HG03139 (cell line): ENCODE results near the gene NECTIN1.

ENCODE experiments used
- ATAC-seq: cut with Tn5 transposase; IDR thresholded peaks from one replicate; pipeline ENCODE4 v1.9.1; 2021; ENCODE audit not compliant: unreplicated experiment

NECTIN1 gene

DNA sequence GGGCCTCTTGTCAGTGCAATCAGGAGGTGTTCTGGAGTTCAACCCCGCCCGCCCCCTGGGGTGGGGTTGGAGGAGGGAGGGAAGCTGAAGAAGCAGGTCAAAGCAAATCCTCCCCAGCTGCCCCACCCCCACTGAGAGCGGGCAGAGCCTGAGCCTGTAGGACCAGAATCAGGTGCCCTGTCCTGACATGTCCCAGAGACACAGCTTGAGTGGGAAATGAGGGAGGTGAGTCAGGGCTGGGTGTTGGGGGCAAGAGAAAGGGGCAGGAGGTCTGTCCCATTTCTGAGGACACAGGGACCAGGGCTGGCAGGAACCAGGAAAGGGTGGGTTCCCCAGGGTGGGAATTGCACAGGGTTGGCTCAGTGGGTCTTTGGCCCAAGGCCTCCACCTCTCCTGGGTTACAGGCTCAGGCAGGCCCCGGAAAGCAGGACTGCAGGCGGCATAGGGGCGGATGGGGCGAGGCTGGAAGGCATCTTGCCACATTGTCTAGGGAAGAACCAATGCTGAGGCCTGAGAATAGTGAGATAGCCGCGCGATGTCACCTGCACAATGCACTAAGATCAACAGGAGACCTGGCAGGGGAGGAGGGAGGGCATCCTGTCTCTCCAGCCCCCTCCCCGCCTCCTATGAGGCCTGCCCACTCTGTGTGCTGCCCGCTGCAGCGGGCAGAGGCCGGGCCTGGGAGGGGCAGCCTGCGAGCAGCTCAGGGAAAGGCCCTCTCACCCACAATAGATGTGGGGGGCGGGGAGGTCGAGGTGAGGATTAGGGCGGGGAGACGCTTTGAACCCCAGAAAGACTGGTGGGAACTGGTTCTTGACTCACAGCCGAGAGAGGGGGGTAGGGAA, 32.4 kb downstream of the NECTIN1 start:
- ATAC-seq: no peak

DNA sequence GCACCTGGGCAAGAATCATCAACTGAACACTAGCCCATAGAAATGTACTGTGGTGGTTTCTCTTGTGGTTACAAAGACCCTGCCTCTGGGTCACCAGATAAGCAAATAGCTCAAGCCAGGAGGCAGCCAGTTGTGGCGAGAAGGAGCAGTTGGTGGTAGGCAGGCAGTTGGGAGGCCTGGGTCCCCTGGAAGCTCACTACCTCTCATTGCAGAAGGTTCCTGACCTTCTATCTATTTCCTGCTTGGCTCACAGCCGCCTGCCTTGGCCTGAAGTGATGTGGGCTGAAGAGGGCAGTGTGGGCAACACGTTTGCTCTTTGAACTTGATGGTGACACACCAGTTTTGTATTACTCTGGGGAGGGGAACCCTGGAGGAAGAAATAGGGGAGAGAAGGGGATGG, 34.7 kb downstream of the NECTIN1 start:
- no peak for ATAC-seq

DNA sequence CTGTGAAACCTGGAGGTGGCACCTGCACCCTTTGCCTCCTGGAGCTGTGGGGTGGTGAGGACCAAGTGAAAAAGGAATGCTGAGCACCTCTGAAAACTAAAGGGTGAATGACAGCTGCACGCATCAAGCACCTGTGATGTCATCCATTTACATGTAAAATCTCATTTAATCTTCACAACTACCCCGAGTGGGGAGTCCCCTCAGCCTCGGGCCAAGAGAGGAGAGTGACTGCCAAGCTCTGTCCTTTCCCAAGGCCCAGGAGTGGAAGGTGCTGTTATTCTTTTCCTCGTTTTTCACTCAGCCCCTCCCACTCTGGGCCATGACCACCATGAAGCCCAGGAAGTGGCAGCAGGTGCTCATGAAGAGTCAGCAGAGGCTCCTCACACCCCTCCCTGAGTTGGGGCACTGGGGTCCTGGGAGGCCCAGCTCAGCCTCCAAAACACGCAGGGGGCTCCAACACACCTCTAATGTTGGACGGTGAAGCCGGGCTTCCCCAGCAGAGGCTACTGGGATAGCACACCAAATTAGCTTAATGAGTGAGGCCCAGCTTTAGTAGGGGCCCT, 35.7 kb downstream of the NECTIN1 start:
- ATAC-seq: no peak

DNA sequence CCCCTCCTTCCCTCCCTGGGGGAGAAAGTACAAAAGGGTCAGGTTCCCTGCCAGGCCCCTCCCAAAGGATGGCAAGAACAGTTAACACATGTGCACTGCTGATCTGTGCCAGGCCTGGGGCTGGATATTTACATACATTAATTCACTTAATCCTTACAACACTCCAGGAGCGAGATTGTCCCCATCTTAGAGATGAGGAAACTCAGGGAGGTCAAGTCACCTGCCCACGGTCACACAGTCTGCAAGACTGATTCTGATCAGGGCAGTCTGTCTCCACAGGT, 36.5 kb downstream of the NECTIN1 start:
- no peak for ATAC-seq

DNA sequence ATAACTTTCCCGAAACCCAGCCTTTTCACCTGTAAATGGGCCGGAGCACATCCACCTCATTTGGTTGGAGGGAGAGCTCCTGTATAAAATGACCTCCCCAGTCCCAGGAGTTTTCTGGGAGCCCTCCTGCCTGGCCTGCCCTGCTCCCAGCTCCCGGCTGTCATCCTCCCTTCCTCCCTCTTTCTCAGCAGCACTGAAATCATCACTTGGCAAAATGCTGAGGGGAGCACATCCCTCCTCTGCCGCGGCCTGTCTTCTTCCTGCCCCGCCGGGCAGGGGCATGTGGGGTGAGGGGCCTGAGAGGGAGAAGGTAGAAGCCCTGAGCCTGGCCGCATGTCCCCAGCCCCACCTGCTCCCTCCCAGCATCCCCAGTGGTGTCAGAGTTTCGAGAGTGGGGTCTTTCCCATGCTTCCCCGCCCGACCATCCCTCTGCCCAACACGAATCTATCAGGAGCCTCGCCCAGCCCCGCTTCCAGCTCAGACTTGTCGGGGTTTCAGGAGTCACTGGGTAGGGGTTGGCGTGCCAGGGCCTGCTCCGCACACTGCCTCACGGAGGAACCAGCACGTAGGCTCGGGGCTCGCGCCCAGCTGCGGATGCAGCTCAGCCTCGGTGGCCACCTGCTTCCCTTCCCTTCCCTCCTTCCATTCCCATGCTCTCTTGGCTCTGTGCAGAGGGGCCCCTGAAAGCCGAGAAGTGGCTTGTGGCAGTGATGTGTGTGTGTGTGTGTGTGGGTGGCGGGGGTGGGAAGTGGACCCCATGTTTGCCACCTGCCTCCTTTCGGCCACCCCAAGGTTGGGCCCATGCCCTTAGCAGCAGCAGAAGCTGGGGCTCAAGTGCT, 37.1 kb downstream of the NECTIN1 start:
- ATAC-seq: no peak

DNA sequence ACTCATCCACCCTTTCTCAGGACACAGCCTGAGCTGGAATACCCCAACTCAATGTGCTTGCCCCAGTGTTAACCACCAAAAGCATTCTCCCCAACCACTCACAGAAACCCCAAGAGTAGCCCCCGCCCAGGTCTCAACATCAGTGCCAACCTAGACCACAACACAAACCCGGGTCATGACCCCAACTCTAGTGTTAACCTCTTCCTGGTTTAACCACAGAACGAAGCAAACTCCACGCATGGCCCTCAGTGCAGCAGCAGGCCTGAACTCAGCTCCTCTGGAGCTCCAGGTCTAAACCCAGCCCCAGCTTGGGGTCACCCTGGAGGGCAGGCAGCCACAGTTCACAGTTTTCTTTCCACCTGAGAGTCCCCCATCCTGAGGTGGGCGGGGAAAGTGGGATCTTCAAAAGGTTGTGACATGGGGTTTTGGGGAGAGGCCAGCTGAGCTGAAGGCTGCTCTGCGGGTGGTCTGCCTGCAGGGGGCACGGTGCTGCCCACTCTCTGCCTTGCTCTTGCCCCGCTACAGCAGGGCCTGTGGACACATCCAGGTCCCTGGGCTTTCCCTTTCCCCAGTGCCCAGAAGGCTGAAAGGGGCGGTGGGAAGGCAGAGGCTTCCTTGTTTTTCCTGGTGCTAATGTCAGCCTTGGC, 37.9 kb downstream of the NECTIN1 start:
- ATAC-seq: no peak

DNA sequence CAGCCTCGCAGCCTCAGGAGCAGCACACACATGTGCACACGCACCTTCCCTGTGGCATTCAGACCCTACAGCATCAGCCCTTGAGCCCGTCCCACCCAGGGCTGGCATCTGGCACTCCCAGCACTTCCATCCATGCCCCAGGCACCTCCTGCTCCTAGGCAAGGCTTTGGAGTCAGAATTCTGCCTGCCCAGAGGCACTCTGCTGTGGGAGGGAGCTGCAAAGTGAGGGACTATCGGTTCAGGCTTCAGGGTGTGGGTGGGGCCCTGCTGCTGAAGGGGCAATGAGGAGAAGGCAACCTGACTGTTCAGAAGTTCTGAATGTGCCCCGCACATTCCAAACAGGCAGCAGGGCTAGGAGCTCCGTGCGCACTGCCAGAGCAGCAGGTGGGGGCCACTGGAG, 39.7 kb downstream of the NECTIN1 start:
- ATAC-seq: no peak

DNA sequence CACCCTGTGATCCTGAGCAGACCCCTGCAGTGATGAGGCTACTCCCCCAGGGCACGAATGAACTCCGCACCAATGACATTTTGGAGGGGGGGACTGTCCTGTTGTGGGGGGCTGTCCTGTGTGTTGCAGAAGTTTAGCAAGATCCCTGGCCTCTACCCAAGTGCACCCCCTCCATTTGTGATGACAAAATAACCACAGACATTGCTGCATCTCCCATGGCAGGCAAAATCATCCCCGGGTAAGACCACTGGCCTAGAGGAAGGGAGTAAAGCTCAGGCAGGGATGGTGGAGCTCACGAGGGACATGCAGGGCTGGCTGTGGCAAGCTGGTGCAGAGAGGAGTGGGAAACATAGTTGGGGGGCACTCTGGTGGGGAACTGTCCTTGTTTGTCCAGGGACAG, 40.6 kb downstream of the NECTIN1 start:
- no peak for ATAC-seq

GRCh38 chr11:119687373-119688046, 41.5 kb downstream of the NECTIN1 start:
- no peak for ATAC-seq

- no peak for ATAC-seq
Measured at GRCh38 chr11:119686177-119686882, 42.7 kb downstream of the NECTIN1 start.

DNA sequence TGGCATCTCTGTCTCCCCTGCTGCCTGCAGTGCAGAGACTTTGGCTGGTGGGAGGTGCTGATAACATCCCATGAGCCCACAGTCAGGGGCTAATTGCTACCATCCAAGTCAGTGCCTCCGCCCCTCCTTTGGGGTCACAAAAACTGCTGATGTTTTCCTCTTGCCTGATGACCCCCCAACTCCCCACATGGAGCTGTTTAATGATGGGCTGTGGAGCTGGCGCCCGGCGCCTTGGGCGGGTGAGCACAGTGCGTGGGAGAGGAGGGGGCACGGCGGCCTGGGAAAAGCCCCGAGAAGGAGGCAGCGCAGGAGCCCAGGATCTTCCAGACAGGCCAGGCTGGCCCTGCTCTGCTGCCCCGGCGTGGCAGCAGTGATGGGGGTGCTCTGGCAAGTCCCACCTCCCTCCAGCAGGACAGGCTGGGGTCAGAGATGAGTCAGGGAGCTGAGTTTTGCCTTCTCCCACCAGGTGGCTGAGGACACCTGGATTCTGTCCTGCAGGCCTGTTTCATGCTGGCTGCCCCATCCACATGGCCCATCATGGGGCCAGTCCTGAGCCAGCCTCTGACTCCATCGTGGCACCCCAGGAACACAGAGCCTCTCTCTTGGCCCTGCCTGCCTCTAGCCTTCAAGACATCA, 43.8 kb downstream of the NECTIN1 start:
- ATAC-seq: no peak

- no peak for ATAC-seq
Measured at GRCh38 chr11:119684361-119685110, 44.5 kb downstream of the NECTIN1 start.

GRCh38 chr11:119683783-119684182, 45.2 kb downstream of the NECTIN1 start:
- no peak for ATAC-seq

DNA sequence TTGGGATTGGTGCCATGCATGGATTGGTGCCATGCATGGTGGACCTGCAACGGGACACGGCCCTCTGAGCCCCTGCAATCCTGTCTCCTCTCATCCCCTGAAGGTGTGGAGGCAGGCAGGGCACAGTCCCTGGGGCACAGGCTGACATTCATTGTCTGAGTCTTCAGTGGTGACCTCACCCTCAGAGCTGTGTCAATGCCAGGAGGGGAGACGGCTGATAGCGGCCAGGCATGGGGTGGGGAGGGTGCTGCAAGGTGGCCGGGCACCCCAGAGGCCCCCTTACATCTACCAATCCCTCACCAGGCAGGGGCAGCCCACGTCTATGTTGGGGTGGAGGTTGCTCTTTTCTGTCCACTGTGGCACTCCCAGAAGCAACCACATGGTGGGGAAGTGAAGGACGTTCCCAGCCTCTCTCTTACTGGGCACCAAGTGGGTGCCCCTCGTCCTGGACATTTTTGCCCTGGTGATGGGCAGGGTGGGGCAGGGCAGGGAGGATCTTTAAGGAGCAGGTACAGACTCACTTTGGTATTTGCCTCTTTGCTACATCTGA, 47.6 kb downstream of the NECTIN1 start:
- ATAC-seq: no peak

DNA sequence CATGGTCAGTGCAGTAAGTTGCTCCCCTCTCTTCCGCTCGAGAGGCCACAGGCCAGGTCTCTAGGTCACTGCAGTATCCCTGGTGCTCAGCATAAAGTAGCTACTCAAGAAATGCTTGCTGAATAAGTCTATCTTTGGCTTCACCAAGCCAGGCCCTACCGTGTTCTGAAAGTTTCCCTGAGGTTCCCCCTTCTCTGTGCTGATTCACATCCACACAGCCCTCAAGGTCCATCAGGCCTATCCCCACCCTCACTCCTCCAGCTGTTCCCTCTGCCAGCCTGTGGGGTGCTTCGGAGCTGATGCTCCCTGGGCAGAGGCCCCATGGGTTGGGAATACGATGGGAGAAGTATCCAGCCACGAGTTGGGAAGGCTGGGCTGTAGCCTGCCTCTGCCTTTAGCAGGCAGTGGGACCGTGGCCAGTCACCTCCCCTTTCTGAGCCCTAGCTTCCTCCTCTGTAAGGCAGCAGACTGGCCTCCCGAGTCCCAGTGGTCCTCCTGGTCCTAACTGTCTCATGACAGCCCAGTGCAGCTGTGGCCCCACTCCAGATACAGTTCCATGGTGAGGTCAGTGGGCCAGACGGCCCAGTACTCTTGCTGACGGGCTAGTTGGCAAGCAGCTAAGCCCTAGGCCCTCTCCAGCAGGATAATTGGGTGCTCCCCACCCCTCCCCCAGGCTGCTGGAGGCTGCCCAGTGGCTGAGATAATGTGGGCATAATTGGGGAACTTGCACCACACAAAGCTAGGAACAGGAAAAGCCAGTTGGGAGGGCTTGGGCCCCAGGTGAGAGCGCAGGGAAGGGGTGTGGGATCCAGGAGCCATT, 48.2 kb downstream of the NECTIN1 start:
- ATAC-seq: no peak

- ATAC-seq: no peak
Measured at GRCh38 chr11:119679346-119679745, 49.7 kb downstream of the NECTIN1 start.

GRCh38 chr11:119678351-119678750, 50.6 kb downstream of the NECTIN1 start:
- no peak for ATAC-seq

GRCh38 chr11:119677840-119678239, 51.2 kb downstream of the NECTIN1 start:
- ATAC-seq: no peak
